ENCODE measurements around the gene PTCH2. TPM values are rescaled to one million over a fixed set of nuclear protein-coding genes. Genes with fewer than 3 reads are reported as not detected.
A peak's percentile ranks its signal among the peaks of the same experiment; 100 is the strongest.

PTCH2 gene
- total RNA-seq, 2 donors from 2014 or later: 0.22 to 0.24 TPM

GRCh38 chr1:44806704-44807363, 36.2 kb downstream of the PTCH2 start, which contains the start of gene DYNLT4:
Gene DYNLT4 (minus strand): TSS chr1:44807351. CDS start chr1:44806668, 683 bp downstream.
- Histone ChIP-seq H3K4me1 (peaks cover 0 to 96% of the 10 kb centered on the region in 2 donors), H3K9me3 (no peaks in the 10 kb centered on the region), H3K27me3 (no peaks in the 10 kb centered on the region), H3K36me3 (peaks cover 44% of the 10 kb centered on the region), H3K27ac (peak within 1 kb of the TSS; percentile 94 to 96), H3K4me3 (peak within 1 kb of the TSS in 1 of 2 donors; percentile 38)
- no peak for DNase-seq (ENCODE audit: low spot score)
- no peak for TF ChIP-seq CTCF (IDR thresholded peaks at IDR 0.05)

GRCh38 chr1:44806025-44806703, 36.9 kb downstream of the PTCH2 start:
- H3K36me3 ChIP-seq: peaks cover 44% of the 10 kb centered on the region
- H3K4me1 ChIP-seq: peaks cover 0 to 95% of the 10 kb centered on the region in 2 donors
- DNase-seq (ENCODE audit: low spot score): no peak
- H3K27ac ChIP-seq: peak overlapping the region; percentile 94 to 96
- H3K4me3 ChIP-seq: peak overlapping the region in 1 of 2 donors; percentile 7
- H3K27me3 ChIP-seq: no peaks in the 10 kb centered on the region
- no peaks in the 10 kb centered on the region for H3K9me3 ChIP-seq
- no peak for TF ChIP-seq CTCF (IDR thresholded peaks at IDR 0.05)

GRCh38 chr1:44805311-44806024, 37.6 kb downstream of the PTCH2 start:
- Histone ChIP-seq H3K4me3 (no peak overlapping the region), H3K9me3 (no peaks in the 10 kb centered on the region), H3K27ac (peak overlapping the region; percentile 94 to 96), H3K4me1 (peaks cover 0 to 88% of the 10 kb centered on the region in 2 donors), H3K27me3 (no peaks in the 10 kb centered on the region), H3K36me3 (peaks cover 44% of the 10 kb centered on the region)
- no peak for TF ChIP-seq CTCF (IDR thresholded peaks at IDR 0.05)
- no peak for DNase-seq (ENCODE audit: low spot score)

- H3K4me3 ChIP-seq: no peak overlapping the region
- no peaks in the 10 kb centered on the region for H3K27me3 ChIP-seq
- TF ChIP-seq CTCF (IDR thresholded peaks at IDR 0.05): no peak
- H3K36me3 ChIP-seq: peaks cover 44% of the 10 kb centered on the region
- peaks cover 0 to 75% of the 10 kb centered on the region in 2 donors for H3K4me1 ChIP-seq
- no peak for DNase-seq (ENCODE audit: low spot score)
- no peaks in the 10 kb centered on the region for H3K9me3 ChIP-seq
- H3K27ac ChIP-seq: peak overlapping the region; percentile 61 to 93
Observed at GRCh38 chr1:44803312-44804095, 39.5 kb downstream of the PTCH2 start.

- no peak for DNase-seq (ENCODE audit: low spot score)
- H3K27ac ChIP-seq: peak overlapping the region; percentile 61 to 93
- no peaks in the 10 kb centered on the region for H3K9me3 ChIP-seq
- peaks cover 44% of the 10 kb centered on the region for H3K36me3 ChIP-seq
- H3K4me3 ChIP-seq: peak overlapping the region in 1 of 2 donors; percentile 78
- no peak for TF ChIP-seq CTCF (IDR thresholded peaks at IDR 0.05)
- H3K27me3 ChIP-seq: no peaks in the 10 kb centered on the region
- peaks cover 0 to 70% of the 10 kb centered on the region in 2 donors for H3K4me1 ChIP-seq
Observed at GRCh38 chr1:44803062-44803311, 40.1 kb downstream of the PTCH2 start.
